ACHN (cell line): Measurements from ENCODE around the gene KIAA1217.

Source experiments
- DNase-seq: peaks from one replicate; pipeline ENCODE4 v3.0.0-alpha.2; 2015
- in situ Hi-C: cut with HindIII; loops from 2 replicates; pipeline ENCODE4 v1.10.0; 2017; ENCODE audit warnings: low sequenced_read_pairs, low pct_ligation_motif_present, low pct_unique_long_range_greater_than_20kb

The KIAA1217 gene

GRCh38 chr10:24568042-24568441, 359.1 kb downstream of the KIAA1217 start:
- in situ Hi-C loops, result no loop called here

GRCh38 chr10:24569330-24569796, 360.4 kb downstream of the KIAA1217 start:
- in situ Hi-C loops, result no loop called here
- no peak for DNase-seq

More at GRCh38 chr10:24568042-24568441, 359.1 kb downstream of the KIAA1217 start:
- DNase-seq, result no peak

GRCh38 chr10:24569828-24570657, 361.1 kb downstream of the KIAA1217 start:
- in situ Hi-C loops, result no loop called here
- no peak for DNase-seq

GRCh38 chr10:24570658-24571426, 361.9 kb downstream of the KIAA1217 start:
- no peak for DNase-seq
- in situ Hi-C loops, result no loop called here

- in situ Hi-C loops, result no loop called here
- DNase-seq, result no peak
These were observed 363.0 kb downstream of the KIAA1217 start for GRCh38 chr10:24571870-24572450.

- no peak for DNase-seq
- in situ Hi-C loops, result no loop called here
These were observed 365.2 kb downstream of the KIAA1217 start for GRCh38 chr10:24574161-24574560.

GRCh38 chr10:24574578-24575155, 365.7 kb downstream of the KIAA1217 start:
- in situ Hi-C loops, result no loop called here
- no peak for DNase-seq

GRCh38 chr10:24575481-24576002, 366.6 kb downstream of the KIAA1217 start:
- in situ Hi-C loops, result no loop called here
- DNase-seq, result no peak

GRCh38 chr10:24579448-24579847, 370.5 kb downstream of the KIAA1217 start:
- in situ Hi-C loops, result no loop called here
- DNase-seq, result no peak

GRCh38 chr10:24579906-24580305, 371.0 kb downstream of the KIAA1217 start:
- in situ Hi-C loops, result no loop called here
- DNase-seq, result no peak

GRCh38 chr10:24589265-24589664, 380.3 kb downstream of the KIAA1217 start:
- in situ Hi-C loops, result no loop called here
- DNase-seq, result no peak

- no peak for DNase-seq
- in situ Hi-C loops, result no loop called here
These were observed 381.9 kb downstream of the KIAA1217 start for GRCh38 chr10:24590697-24591457.

- no peak for DNase-seq
- in situ Hi-C loops, result no loop called here
These were observed 387.4 kb downstream of the KIAA1217 start for GRCh38 chr10:24596217-24596930.

GRCh38 chr10:24597426-24597825, 388.5 kb downstream of the KIAA1217 start:
- in situ Hi-C loops, result no loop called here
- no peak for DNase-seq
